Gastroesophageal sphincter (tissue), 4 donors: ENCODE measurements around the gene SEMA4A. TPM values are rescaled to one million over a fixed set of nuclear protein-coding genes. Genes with fewer than 3 reads are reported as not detected.

Experiments used
- ATAC-seq: fragments of 150-250 bp; one replicate; pipeline ENCODE4 v1.9.1; 2016; ENCODE audit warnings: mild to moderate bottlenecking, moderate library complexity
- H3K27ac ChIP-seq, 4 donors: fragments of 200-600 bp; sonication (generic) in 3 of 4; 1 replicate in 3 of 4; 2 replicates in 1 of 4; pipeline ENCODE4 v1.5.1; 2016 to 2019
- H3K27me3 ChIP-seq: fragments of 200-600 bp; sonication (generic); one replicate; pipeline ENCODE4 v1.5.1; 2019
- H3K36me3 ChIP-seq, 2 donors: fragments of 200-600 bp; sonication (generic); one replicate each; pipeline ENCODE4 v1.5.1; 2019; ENCODE audit warnings: control low read depth in 1 of 2
- H3K4me1 ChIP-seq, 3 donors: fragments of 200-600 bp; sonication (generic); 1 replicate in 2 of 3; 2 replicates in 1 of 3; pipeline ENCODE4 v1.5.1; 2016 to 2019; ENCODE audit warnings: control low read depth in 2 of 3
- H3K4me3 ChIP-seq, 2 donors: fragments of 200-600 bp; sonication (generic); one replicate each; pipeline ENCODE4 v1.5.1; 2019; ENCODE audit warnings: mild to moderate bottlenecking in 1 of 2, moderate library complexity in 1 of 2
- H3K9me3 ChIP-seq, 3 donors: fragments of 200-600 bp; sonication (generic); one replicate each; pipeline ENCODE4 v1.5.1; 2017 to 2019; ENCODE audit warnings: control low read depth in 2 of 3
- EP300 ChIP-seq: sonication (generic); formaldehyde crosslinking; IDR thresholded peaks from one replicate; pipeline ENCODE4 v1.6.1; 2017; ENCODE audit warnings: antibody characterized with exemption, mild to moderate bottlenecking
- POLR2A ChIP-seq, 2 donors: fragments of 450-650 bp; IDR thresholded peaks; one replicate each; pipeline ENCODE4 v1.6.1; 2017; ENCODE audit warnings: antibody characterized with exemption in 2 of 2, mild to moderate bottlenecking in 2 of 2, moderate library complexity in 1 of 2
- POLR2AphosphoS5 ChIP-seq: sonication (generic); formaldehyde crosslinking; IDR thresholded peaks from one replicate; pipeline ENCODE4 v1.6.1; 2017; ENCODE audit warnings: antibody characterized with exemption
- WGBS, 2 donors: methylation state at CpG; one replicate each; pipeline ENCODE4 v1.1.5; 2018; ENCODE audit warnings: low coverage in 1 of 2; 5-methylcytosine and 5-hydroxymethylcytosine counted together
- small RNA-seq, 4 donors: library from RNA; depleted of rRNA; stranded (forward); fragments of <200 nt; gene quantifications; one replicate each; pipeline ENCODE3, GENCODE V24; 2016
- total RNA-seq, 4 donors: library from RNA; depleted of rRNA; stranded (reverse); fragments of >200 nt; gene quantifications; one replicate each; pipeline ENCODE4 v1.1.0, GENCODE V29; 2016
- TF ChIP-seq, protein P1 (sequence below), 4 experiments: fragments of 200-600 bp in 2 of 4; fragments of 450-650 bp in 2 of 4; sonication (generic) in 1 of 4; IDR thresholded peaks; one replicate each; pipeline ENCODE4 v1.5.1; 2017 to 2019; ENCODE audit warnings: antibody characterized with exemption in 4 of 4, mild to moderate bottlenecking in 2 of 4, moderate library complexity in 2 of 4

Gene SEMA4A
- total RNA-seq, 4 donors from 2014 or later: 1.7 to 7.5 (median 3.4) TPM

DNA sequence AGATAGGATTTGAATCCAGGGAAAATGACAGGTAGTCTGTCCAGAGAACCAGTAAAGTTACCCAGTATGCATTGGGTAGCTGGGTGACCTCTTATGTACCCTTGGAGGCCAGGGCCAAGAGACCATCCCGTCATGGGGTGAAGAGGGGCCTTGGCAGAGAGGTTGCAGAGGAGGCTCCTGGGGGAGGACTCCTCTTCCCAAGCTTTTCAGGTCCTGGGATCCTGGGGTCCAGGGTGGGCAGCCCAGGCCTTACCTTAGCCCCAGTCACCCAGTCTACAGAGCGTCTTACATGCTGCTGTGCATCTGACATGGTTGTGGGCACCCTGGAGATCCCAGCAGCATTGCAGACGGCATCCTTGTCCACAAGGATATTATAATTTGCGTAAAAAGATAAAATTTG is 73.4 kb downstream of the SEMA4A start:
- H3K36me3 ChIP-seq: peaks cover 0 to 62% of the 10 kb centered on the region in 2 donors

More for the DNA sequence above, 73.4 kb downstream of the SEMA4A start:
- H3K4me3 ChIP-seq: no peak overlapping the region
- no peaks in the 10 kb centered on the region for H3K27me3 ChIP-seq
- WGBS, 2 donors: 81 to 96% methylated on average over 2 of the region's 4 CpGs
- peaks cover 0 to 29% (median 0%) of the 10 kb centered on the region in 3 donors for H3K4me1 ChIP-seq
- no peaks in the 10 kb centered on the region for H3K9me3 ChIP-seq
- no peak overlapping the region for H3K27ac ChIP-seq
- TF ChIP-seq POLR2AphosphoS5: no peak
- TF ChIP-seq EP300: no peak
- no peak for TF ChIP-seq POLR2A (IDR thresholded peaks at IDR 0.05)
- TF ChIP-seq, protein P1, sequence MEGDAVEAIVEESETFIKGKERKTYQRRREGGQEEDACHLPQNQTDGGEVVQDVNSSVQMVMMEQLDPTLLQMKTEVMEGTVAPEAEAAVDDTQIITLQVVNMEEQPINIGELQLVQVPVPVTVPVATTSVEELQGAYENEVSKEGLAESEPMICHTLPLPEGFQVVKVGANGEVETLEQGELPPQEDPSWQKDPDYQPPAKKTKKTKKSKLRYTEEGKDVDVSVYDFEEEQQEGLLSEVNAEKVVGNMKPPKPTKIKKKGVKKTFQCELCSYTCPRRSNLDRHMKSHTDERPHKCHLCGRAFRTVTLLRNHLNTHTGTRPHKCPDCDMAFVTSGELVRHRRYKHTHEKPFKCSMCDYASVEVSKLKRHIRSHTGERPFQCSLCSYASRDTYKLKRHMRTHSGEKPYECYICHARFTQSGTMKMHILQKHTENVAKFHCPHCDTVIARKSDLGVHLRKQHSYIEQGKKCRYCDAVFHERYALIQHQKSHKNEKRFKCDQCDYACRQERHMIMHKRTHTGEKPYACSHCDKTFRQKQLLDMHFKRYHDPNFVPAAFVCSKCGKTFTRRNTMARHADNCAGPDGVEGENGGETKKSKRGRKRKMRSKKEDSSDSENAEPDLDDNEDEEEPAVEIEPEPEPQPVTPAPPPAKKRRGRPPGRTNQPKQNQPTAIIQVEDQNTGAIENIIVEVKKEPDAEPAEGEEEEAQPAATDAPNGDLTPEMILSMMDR (IDR thresholded peaks at IDR 0.05): no peak
- ATAC-seq: no peak

Small RNAs within 50 kb of the gene (small RNA-seq; reads per million reads assigned to genes)
- 0 reads per million in 4 donors for gene RF00568

Other genes with a start within 250 kb of the SEMA4A start
- gene RIT1, start 242.2 kb upstream of the SEMA4A start, total RNA-seq: 10 to 100 TPM; 25.0 to 37.1 (median 30.0) TPM
- gene KHDC4, start 219.2 kb upstream of the SEMA4A start, total RNA-seq: 10 to 100 TPM; 20.4 to 57.4 (median 34.6) TPM
- gene RXFP4, start 211.9 kb upstream of the SEMA4A start, total RNA-seq: under 1 TPM in 1 of 4 donors, not detected in 3; 0.27 TPM
- gene ARHGEF2, start 175.0 kb upstream of the SEMA4A start, total RNA-seq: 10 to 100 TPM; 69.7 to 94.0 (median 82.6) TPM
- gene SSR2, start 132.6 kb upstream of the SEMA4A start, total RNA-seq: 100 to 1,000 TPM; 103 to 157 (median 146) TPM
- 10 to 100 TPM; 19.6 to 29.6 (median 24.8) TPM for gene UBQLN4, start 99.8 kb upstream of the SEMA4A start, total RNA-seq
- 10 to 100 TPM; 66.8 to 79.3 (median 73.1) TPM for gene LAMTOR2, start 98.8 kb upstream of the SEMA4A start, total RNA-seq
- 10 to 100 TPM in 1 of 4 donors, not detected in 3; 22.1 TPM for gene RAB25, start 92.4 kb upstream of the SEMA4A start, total RNA-seq
- under 1 TPM; under 0.01 to 0.78 (median 0.52) TPM for gene MEX3A, start 71.1 kb upstream of the SEMA4A start, total RNA-seq
- 100 to 1,000 TPM; 327 to 617 (median 519) TPM for gene LMNA, start 38.9 kb upstream of the SEMA4A start, total RNA-seq
- gene SLC25A44, start 40.5 kb downstream of the SEMA4A start, total RNA-seq: 10 to 100 TPM in 3 of 4 donors, 1 to 10 TPM in 1; 9.4 to 17.0 (median 12.7) TPM
- 10 to 100 TPM; 49.3 to 58.9 (median 51.8) TPM for gene PMF1, start 59.4 kb downstream of the SEMA4A start, total RNA-seq
- under 1 TPM in 1 of 4 donors, not detected in 3; 0.54 TPM for gene BGLAP, start 88.6 kb downstream of the SEMA4A start, total RNA-seq
- gene PAQR6, start 94.5 kb downstream of the SEMA4A start, total RNA-seq: 1 to 10 TPM; 1.2 to 3.4 (median 1.6) TPM
- 100 to 1,000 TPM in 1 of 4 donors, 10 to 100 TPM in 3; 60.2 to 106 (median 69.1) TPM for gene SMG5, start 129.2 kb downstream of the SEMA4A start, total RNA-seq
- gene TMEM79, start 130.7 kb downstream of the SEMA4A start, total RNA-seq: 1 to 10 TPM; 1.6 to 4.7 (median 3.2) TPM
- gene GLMP, start 142.1 kb downstream of the SEMA4A start, total RNA-seq: 10 to 100 TPM; 31.9 to 53.0 (median 38.6) TPM
- gene VHLL, start 145.7 kb downstream of the SEMA4A start, total RNA-seq: not detected
- 100 to 1,000 TPM; 189 to 224 (median 209) TPM for gene CCT3, start 184.7 kb downstream of the SEMA4A start, total RNA-seq
- not detected for gene TSACC, start 184.9 kb downstream of the SEMA4A start, total RNA-seq
- gene RHBG, start 215.6 kb downstream of the SEMA4A start, total RNA-seq: not detected